H1 (cell line): ENCODE results near the gene STX18. TPM values are rescaled to one million over a fixed set of nuclear protein-coding genes. Genes with fewer than 3 reads are reported as not detected.

Experiments used
- MAFK ChIP-seq: IDR thresholded peaks from 2 replicates; pipeline ENCODE4 v1.6.1; 2012; ENCODE audit warnings: low read depth, mild to moderate bottlenecking, improper control_type of control experiment, low read length
- TAF7 ChIP-seq: optimal IDR thresholded peaks from 2 replicates; pipeline ENCODE3; 2011; ENCODE audit warnings: low read depth, mild to moderate bottlenecking, inconsistent platforms, low read length, moderate library complexity, borderline replicate concordance
- TBP ChIP-seq: IDR thresholded peaks from 2 replicates; pipeline ENCODE4 v1.6.1; 2011; ENCODE audit warnings: low read depth, low read length, improper control_type of control experiment
- polyA plus RNA-seq, 7 experiments: library from polyadenylated mRNA; depleted of rRNA in 3 of 7; stranded (reverse) in 5 of 7; unstranded in 2 of 7; fragments of >200 nt in 5 of 7; fragments of 200-250 nt in 2 of 7; gene quantifications; 1 replicate in 5 of 7; 2 replicates in 1 of 7; 4 replicates in 1 of 7; pipeline versions ENCODE4 v1.2.1 to v1.2.3, GENCODE V29; 2011 to 2013; ENCODE audit warnings: missing spikeins in 2 of 7, mixed read lengths in 2 of 7
- total RNA-seq: library from RNA; stranded (reverse); fragmentation: NEBNext Ultra II Directional; extraction: Animal tissue kit (Norgen Biotek cat#: 25700); gene quantifications from 2 replicates; pipeline ENCODE4 v1.2.1, GENCODE V29; 2021
- TF ChIP-seq, protein P1 (sequence below): IDR thresholded peaks from 2 replicates; pipeline ENCODE4 v1.6.1; 2012; ENCODE audit warnings: inconsistent platforms

Gene STX18
- total and polyA plus RNA-seq, 2 of the 8 experiments (the other 6 are each of a cell fraction or from before 2014, with no cell fraction given) = 14.6 to 18.3 TPM

DNA sequence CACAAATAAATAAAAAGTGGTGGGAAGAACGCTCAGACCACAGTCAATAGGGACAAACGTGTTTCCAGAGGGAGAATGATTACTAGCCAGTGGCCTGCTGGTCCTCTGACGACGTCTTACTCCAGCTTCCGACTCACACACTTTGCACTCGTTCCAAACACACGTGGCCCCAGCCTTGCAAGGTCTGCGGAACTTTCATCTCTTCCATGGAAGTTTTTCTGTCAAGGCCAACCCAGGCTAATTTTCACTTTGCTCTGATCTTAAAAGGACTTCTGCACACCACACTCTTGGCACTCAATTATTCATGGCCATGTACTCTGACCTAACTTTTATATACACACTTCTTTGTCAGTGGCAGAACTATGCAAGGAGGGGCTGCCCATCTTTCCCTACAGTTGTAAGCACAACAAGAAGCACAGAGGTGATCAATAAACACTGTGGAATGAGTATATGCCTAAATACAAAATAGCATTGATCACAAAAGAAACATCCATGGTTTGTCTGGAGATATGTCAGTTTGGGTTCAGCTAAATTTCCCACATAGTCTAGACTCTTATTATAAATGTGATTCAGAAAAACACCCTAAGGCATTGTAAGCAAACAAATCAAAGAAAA lies 69.4 kb downstream of the STX18 start (continued):
- TF ChIP-seq TAF7 (no peak), MAFK (no peak), TBP (no peak)
- TF ChIP-seq, protein P1, sequence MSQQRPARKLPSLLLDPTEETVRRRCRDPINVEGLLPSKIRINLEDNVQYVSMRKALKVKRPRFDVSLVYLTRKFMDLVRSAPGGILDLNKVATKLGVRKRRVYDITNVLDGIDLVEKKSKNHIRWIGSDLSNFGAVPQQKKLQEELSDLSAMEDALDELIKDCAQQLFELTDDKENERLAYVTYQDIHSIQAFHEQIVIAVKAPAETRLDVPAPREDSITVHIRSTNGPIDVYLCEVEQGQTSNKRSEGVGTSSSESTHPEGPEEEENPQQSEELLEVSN = no peak
